Measurements from ENCODE around the gene LPAR1.

- TF ChIP-seq CTCF (conservative IDR thresholded peaks at IDR 0.05; ENCODE audit: low read depth, low read length) = no peak
- TF ChIP-seq EZH2 (IDR thresholded peaks at IDR 0.05; ENCODE audit: borderline replicate concordance, low read depth, low read length, poor library complexity, severe bottlenecking) = no peak
Measured at GRCh38 chr9:110923601-110924000, 114.7 kb downstream of the LPAR1 start.

All from A673 (cell line).